HepG2 (cell line): ENCODE measurements around the gene DDAH2. TPM values are rescaled to one million over a fixed set of nuclear protein-coding genes. Genes with fewer than 3 reads are reported as not detected.

ENCODE experiments used
- FOSL1 ChIP-seq: sonication (generic); formaldehyde crosslinking; IDR thresholded peaks from 2 replicates; pipeline ENCODE4 v1.9.0; 2021; ENCODE audit warnings: missing genetic modification reagents, borderline replicate concordance
- HOXA9 ChIP-seq: sonication (generic); formaldehyde crosslinking; IDR thresholded peaks from 2 replicates; pipeline ENCODE4 v1.8.1; 2022; ENCODE audit warnings: missing genetic modification reagents, mild to moderate bottlenecking, moderate library complexity, borderline replicate concordance
- KLF12 ChIP-seq: sonication (generic); formaldehyde crosslinking; IDR thresholded peaks from 2 replicates; pipeline ENCODE4 v1.4.0; 2020; ENCODE audit warnings: missing genetic modification reagents, borderline replicate concordance
- PHF21A ChIP-seq: sonication (generic); formaldehyde crosslinking; IDR thresholded peaks from 2 replicates; pipeline ENCODE4 v1.5.0; 2020; ENCODE audit warnings: mild to moderate bottlenecking, missing genetic modification reagents
- PTBP1 ChIP-seq: fragments of 200-400 bp; formaldehyde crosslinking; IDR thresholded peaks from 2 replicates; pipeline ENCODE4 v1.6.1; 2018; ENCODE audit warnings: low read length, low read depth; ENCODE audit not compliant: poor library complexity, severe bottlenecking
- SNRNP70 ChIP-seq: fragments of 200-400 bp; formaldehyde crosslinking; IDR thresholded peaks from 2 replicates; pipeline ENCODE4 v1.6.1; 2017; ENCODE audit warnings: mild to moderate bottlenecking, low read depth, low read length, moderate library complexity
- SP1 ChIP-seq, 2 experiments: fragments of 450-650 bp in 1 of 2; sonication (generic) in 1 of 2; formaldehyde crosslinking in 1 of 2; IDR thresholded peaks; 2 replicates each; pipeline versions ENCODE4 v1.4.0 to v1.6.1; 2016 to 2020; ENCODE audit warnings: missing genetic modification reagents in 1 of 2
- TCF7L2 ChIP-seq: IDR thresholded peaks from 2 replicates; pipeline ENCODE4 v1.6.1; 2011; ENCODE audit warnings: mild to moderate bottlenecking, low read depth, low read length, moderate library complexity
- ZNF207 ChIP-seq: fragments of 450-650 bp; IDR thresholded peaks from 2 replicates; pipeline ENCODE4 v1.6.1; 2016; ENCODE audit warnings: antibody characterized with exemption, borderline replicate concordance
- ZNF781 ChIP-seq: sonication (generic); formaldehyde crosslinking; IDR thresholded peaks from 2 replicates; pipeline ENCODE4 v1.5.1; 2020; ENCODE audit warnings: borderline replicate concordance, mild to moderate bottlenecking, missing genetic modification reagents; ENCODE audit errors: not compliant biosample characterization
- ZNF839 ChIP-seq: sonication (generic); formaldehyde crosslinking; IDR thresholded peaks from 2 replicates; pipeline ENCODE4 v1.4.0; 2020; ENCODE audit warnings: missing genetic modification reagents, mild to moderate bottlenecking, borderline replicate concordance
- ZNF850 ChIP-seq: sonication (generic); formaldehyde crosslinking; conservative IDR thresholded peaks from 2 replicates; pipeline ENCODE4 v1.9.0; 2021; ENCODE audit warnings: mild to moderate bottlenecking, missing genetic modification reagents
- polyA plus RNA-seq, 8 experiments: library from polyadenylated mRNA; depleted of rRNA in 3 of 8; stranded (reverse) in 7 of 8; unstranded in 1 of 8; fragments of >200 nt; fragmentation: Illumina TruSeq in 4 of 8; extraction: Trizol in 4 of 8; gene quantifications; 2 replicates each; pipeline versions ENCODE4 v1.2.1 to v1.2.3, GENCODE V29; 2011 to 2016; ENCODE audit warnings: low read depth in 4 of 8, missing spikeins in 1 of 8, mixed read lengths in 1 of 8; ENCODE audit not compliant: insufficient read depth in 1 of 8
- total RNA-seq, 5 experiments: library from RNA; depleted of rRNA; stranded (reverse); fragments of >200 nt; fragmentation: Illumina TruSeq; extraction: Trizol; gene quantifications; 2 replicates each; pipeline ENCODE4 v1.2.3, GENCODE V29; 2016; ENCODE audit warnings: low read depth in 1 of 5
- TF ChIP-seq, protein P1 (sequence below): IDR thresholded peaks from 2 replicates; pipeline ENCODE4 v1.6.1; 2016; ENCODE audit warnings: missing compliant biosample characterization, missing genetic modification reagents, borderline replicate concordance
- TF ChIP-seq, protein P2 (sequence below): sonication (generic); formaldehyde crosslinking; IDR thresholded peaks from 2 replicates; pipeline ENCODE4 v1.4.0; 2020; ENCODE audit warnings: mild to moderate bottlenecking, missing genetic modification reagents
- TF ChIP-seq, protein P3 (sequence below): sonication (generic); formaldehyde crosslinking; IDR thresholded peaks from 2 replicates; pipeline ENCODE4 v1.4.0; 2020; ENCODE audit warnings: missing genetic modification reagents, mild to moderate bottlenecking, borderline replicate concordance
- TF ChIP-seq, protein P4 (sequence below): sonication (generic); formaldehyde crosslinking; IDR thresholded peaks from 2 replicates; pipeline ENCODE4 v1.5.1; 2020; ENCODE audit warnings: mild to moderate bottlenecking, moderate library complexity, missing genetic modification reagents

DDAH2 gene
- total and polyA plus RNA-seq, 2 of the 13 experiments (the other 11 are each of a cell fraction or from before 2014, with no cell fraction given): 16.4 to 21.1 TPM

GRCh38 chr6:31717499-31718222 is 11.4 kb downstream of the DDAH2 start (continued):
- TF ChIP-seq, protein P1, sequence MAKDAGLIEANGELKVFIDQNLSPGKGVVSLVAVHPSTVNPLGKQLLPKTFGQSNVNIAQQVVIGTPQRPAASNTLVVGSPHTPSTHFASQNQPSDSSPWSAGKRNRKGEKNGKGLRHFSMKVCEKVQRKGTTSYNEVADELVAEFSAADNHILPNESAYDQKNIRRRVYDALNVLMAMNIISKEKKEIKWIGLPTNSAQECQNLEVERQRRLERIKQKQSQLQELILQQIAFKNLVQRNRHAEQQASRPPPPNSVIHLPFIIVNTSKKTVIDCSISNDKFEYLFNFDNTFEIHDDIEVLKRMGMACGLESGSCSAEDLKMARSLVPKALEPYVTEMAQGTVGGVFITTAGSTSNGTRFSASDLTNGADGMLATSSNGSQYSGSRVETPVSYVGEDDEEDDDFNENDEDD (CRISPR knock-in tag): peak; percentile 37; the same call in 1 of the 2 replicates
- TF ChIP-seq ZNF207: no peak
- no peak for TF ChIP-seq FOSL1 (CRISPR knock-in tag)
- TF ChIP-seq HOXA9: no peak
- TF ChIP-seq PHF21A (CRISPR knock-in tag): no peak
- no peak for TF ChIP-seq ZNF850 (CRISPR knock-in tag)
- TF ChIP-seq ZNF781 (CRISPR knock-in tag): peak; percentile 59
- TF ChIP-seq, protein P2, sequence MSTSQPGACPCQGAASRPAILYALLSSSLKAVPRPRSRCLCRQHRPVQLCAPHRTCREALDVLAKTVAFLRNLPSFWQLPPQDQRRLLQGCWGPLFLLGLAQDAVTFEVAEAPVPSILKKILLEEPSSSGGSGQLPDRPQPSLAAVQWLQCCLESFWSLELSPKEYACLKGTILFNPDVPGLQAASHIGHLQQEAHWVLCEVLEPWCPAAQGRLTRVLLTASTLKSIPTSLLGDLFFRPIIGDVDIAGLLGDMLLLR: no peak
- TF ChIP-seq, protein P3, sequence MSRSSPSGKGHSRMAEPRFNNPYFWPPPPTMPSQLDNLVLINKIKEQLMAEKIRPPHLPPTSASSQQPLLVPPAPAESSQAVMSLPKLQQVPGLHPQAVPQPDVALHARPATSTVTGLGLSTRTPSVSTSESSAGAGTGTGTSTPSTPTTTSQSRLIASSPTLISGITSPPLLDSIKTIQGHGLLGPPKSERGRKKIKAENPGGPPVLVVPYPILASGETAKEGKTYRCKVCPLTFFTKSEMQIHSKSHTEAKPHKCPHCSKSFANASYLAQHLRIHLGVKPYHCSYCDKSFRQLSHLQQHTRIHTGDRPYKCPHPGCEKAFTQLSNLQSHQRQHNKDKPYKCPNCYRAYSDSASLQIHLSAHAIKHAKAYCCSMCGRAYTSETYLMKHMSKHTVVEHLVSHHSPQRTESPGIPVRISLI (CRISPR knock-in tag): peak; percentile 14; the same call in 1 of the 2 replicates
- no peak for TF ChIP-seq TCF7L2
- TF ChIP-seq ZNF839 (CRISPR knock-in tag): no peak
- no peak for TF ChIP-seq KLF12 (CRISPR knock-in tag)
- no peak for TF ChIP-seq SP1 (IDR thresholded peaks at IDR 0.05)
- no peak for TF ChIP-seq SP1 (CRISPR knock-in tag; IDR thresholded peaks at IDR 0.05)
- no peak for TF ChIP-seq PTBP1
- TF ChIP-seq SNRNP70: no peak
- TF ChIP-seq, protein P4, sequence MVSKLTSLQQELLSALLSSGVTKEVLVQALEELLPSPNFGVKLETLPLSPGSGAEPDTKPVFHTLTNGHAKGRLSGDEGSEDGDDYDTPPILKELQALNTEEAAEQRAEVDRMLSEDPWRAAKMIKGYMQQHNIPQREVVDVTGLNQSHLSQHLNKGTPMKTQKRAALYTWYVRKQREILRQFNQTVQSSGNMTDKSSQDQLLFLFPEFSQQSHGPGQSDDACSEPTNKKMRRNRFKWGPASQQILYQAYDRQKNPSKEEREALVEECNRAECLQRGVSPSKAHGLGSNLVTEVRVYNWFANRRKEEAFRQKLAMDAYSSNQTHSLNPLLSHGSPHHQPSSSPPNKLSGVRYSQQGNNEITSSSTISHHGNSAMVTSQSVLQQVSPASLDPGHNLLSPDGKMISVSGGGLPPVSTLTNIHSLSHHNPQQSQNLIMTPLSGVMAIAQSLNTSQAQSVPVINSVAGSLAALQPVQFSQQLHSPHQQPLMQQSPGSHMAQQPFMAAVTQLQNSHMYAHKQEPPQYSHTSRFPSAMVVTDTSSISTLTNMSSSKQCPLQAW (CRISPR knock-in tag): no peak
